GM19468 (cell line): ENCODE results near the gene OXT.
"Not testable (repeated sequence)": the region's sequence is repeated elsewhere in the genome, so short reads cannot be mapped to it uniquely, and the experiment has no call there.

ENCODE experiments used
- ATAC-seq: cut with Tn5 transposase; IDR thresholded peaks from one replicate; pipeline ENCODE4 v1.9.1; 2021; ENCODE audit warnings: mild to moderate bottlenecking, moderate library complexity, moderate number of reproducible peaks; ENCODE audit not compliant: unreplicated experiment; ENCODE audit errors: extremely low read depth

OXT gene

DNA sequence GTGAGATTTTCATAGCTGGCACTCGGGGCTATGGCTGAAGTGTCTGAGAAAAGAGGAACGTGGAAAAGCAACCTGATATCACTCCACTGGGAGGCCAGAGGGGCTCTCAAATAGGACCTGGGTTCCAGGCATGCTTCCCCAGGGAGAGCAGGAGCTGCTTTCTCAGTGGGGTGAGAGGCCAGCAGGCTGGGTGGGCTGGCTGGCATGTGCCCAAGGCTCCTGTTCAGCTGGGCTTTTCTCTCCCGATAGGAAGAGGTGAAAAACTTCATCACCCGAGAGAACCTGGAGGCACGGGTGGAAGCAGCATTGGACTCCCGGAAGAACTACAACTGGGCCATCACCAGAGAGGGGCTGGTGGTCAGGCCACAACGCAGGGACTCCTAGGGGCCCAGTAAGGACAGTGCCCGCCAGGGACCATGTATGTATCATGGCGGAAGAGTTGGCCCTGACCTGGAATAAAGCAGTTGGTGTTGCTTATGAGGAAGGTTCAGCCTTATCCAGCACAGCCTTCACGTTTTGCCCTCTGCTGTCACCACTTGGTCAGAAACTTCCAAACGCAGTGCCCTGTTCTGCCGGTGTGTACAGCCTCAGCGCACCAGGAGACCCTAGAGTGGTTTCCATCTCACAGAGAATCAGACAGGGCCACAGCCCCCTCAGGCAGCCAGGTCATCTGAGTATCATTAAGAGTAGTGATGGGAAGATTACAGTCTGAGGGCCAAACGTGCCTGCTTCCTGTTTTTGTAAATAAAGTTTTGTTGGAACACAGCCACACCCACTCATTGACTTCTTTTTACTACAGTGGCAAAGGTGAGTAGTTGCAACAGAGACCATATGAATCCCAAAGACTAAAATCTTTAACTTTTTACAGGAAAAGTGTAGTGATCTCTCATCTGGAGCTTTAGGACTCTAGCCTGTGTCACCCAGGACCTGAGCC, 23.7 kb upstream of the OXT start:
- ATAC-seq, result no peak

DNA sequence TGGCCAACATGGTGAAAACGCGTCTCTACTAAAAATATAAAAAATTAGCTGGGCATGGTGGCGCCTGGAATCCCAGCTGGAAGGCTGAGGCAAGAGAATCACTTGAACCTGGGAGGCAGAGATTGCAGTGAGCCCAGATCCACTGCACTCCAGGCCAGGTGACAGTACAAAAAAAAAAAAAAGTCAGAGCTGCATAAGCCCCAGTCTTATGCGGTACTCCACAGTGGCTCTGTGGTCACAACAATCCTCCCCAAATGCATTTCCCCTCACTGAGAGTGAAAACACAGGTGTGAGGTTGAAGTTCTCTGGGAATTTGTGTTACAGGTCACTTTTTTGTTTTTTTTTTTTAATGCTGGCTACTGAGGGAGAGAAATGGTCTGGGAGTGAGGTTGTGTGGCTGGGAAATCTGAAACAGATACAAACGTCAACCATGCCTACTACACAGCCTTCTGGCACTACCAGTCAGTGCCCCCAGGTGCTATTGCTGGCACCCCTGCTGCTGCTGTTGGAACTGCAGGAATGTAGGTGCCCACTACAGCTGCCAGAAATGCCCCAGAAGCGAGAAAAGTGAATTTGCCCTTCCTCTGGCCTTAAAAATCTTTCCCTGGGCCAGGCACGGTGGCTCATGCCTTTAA, 19.9 kb upstream of the OXT start:
- no peak for ATAC-seq

DNA sequence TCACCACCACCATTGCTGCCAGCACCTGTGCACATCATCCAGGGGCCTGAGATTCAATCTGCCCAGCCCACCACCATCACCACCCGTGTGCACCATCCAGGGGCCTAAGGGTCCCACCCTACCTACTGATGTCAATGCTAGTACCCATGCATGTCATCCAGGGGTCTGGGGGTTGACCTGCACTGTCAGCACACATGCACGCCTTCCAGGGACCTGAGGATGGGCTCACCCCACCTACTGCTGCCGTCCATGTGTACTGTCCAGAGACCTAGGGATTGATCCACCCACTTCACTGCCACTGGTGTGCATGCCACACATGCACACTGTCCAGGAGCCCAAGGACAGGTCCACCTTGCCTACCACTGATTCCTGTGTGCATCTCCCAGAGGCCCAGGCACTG, 11.9 kb upstream of the OXT start:
- no peak for ATAC-seq

- not testable (repeated sequence) for ATAC-seq
Observed at GRCh38 chr20:3064119-3064518, 7.3 kb upstream of the OXT start.

DNA sequence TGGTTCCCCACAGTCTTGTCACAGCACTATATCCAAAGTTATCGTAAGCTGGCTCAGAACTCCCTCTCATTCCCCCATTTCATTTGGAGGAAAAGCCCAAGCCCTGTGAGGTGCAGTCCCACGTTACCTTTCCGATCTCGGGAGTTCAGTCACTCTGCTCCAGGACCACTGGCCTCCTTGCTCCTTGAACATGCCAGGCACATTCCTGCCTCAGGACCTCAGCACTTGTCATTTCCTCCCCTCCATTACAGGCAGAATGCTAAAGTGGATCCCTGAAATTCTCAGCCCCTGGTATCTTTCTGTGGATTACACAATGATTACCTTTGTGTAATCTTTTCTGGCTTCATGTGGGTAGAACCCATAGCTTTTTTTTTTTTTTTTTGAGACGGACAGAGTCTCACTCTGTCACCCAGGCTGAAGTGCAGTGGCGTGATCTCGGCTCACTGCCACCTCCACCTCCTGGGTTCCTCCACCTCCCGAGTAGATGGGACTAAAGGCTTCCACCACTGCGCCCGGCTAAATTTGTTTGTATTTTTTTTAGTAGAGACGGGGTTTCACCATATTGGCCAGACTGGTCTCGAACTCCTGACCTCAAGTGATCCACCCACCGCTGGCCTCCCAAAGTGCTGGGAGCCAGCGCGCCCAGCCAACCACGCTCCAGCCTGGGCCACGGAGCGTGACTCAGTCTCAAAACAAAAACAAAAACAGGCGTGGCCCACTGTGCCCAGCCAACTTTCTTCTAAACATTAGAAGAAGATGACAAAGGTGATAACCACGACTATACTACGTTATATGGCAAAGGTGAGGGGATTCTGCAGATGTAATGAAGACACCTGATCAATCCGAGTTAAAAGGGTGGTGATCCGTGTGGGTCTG, 4.0 kb upstream of the OXT start:
- ATAC-seq, result no peak

DNA sequence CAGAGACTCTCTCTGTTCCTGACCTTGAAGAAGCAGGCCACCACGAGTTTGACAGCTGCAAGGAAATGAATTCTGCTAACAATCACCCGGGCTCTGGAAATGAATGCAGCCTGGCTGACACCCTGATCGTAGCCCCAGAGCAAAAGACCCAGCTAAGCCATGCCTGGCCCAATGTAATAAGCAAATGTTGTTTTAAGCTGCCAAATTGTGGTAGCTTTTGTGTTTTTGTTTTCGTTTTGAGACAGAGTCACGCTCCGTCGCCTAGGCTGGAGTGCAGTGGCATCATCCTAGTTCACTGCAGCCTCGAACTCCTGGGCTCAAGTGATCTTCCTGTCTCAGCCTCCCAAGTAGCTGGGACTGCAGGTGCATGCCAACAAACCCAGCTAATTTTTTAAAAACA, 3.3 kb upstream of the OXT start:
- no peak for ATAC-seq

DNA sequence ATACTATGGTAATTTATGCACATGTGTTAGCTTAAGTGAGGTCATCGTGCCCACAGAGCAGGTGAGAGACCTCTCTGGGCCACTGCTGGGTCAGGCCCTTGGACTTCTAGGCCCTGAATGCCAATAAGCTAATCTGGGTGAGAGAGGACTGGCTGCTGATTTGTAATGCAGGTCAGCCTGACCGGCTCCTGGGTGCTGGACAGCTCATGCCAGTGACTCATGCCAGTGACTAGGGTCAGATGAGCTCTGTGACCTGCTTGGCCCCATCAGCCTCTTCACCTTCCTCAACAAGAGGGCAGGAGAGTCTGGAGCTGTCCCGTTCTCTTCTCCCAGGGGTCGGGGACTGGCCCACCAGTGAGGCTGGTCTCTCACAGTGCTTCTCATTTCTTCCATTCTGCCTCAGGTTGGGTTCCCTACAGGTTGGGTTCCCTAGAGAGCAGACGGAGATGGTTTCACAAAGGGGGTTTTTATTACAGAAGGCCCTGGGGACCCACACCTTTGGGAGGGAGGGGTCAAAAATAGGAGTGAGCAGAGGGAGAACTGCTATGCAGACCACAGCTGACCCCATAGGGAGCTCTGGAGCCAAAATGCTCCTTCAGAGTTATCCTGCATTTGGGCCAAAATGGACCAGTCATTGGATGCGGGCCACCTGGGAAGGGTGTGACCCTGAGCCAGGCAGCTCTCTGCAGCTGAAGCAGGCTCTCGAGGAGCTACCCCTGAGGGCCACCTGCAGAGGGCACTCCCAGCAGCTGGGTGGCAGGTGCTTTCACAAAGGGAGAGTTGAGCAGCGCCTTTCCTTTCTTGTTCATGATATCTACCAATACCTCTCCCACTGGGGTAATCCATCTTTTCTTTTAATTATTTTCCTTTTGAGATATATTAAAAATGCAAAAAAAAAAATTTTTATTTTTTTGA, 2.2 kb upstream of the OXT start:
- ATAC-seq, result no peak

- no peak for ATAC-seq
Observed at GRCh38 chr20:3070725-3071124, 695 bp upstream of the OXT start.

DNA sequence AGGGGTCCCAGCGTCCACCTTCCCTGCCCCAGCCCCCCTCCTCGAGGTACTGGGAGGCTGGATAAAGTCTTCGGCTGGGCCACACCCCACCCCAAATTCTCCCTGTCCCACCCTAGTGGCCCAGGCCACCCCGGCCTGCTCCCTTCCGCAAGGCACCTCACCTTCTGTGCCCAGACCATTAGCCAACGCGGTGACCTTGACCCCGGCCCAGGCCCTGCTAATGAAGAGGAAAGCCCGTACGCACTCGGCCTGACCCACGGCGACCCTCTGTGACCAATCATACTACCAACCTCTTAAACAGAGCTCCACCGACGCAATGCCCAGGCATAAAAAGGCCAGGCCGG, 182 bp upstream of the OXT start:
- no peak for ATAC-seq

- no peak for ATAC-seq
Observed at GRCh38 chr20:3072530-3073250, 1.3 kb downstream of the OXT start.

GRCh38 chr20:3073251-3073643, 1.8 kb downstream of the OXT start:
- ATAC-seq, result not testable (repeated sequence)

- ATAC-seq, result no peak
Observed at GRCh38 chr20:3074812-3075211, 3.4 kb downstream of the OXT start.

DNA sequence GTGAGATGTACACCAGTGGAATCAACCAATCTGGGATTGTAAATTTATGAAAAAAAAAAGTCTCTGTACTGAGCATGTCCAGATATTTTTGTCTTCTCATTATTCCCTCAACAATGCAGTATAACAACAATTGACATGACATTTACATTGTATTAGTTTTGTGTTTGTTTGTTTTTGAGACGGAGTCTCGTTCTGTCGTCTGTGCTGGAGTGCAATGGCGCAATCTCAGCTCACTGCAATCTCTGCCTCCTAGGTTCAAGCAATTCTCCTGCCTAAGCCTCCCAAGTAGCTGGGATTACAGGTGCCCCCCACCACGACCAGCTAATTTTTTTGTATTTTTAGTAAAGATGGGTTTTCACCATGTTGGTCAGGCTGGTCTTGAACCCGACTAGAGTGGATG, 3.9 kb downstream of the OXT start:
- ATAC-seq, result not testable (repeated sequence)

GRCh38 chr20:3077618-3078134, 6.3 kb downstream of the OXT start:
- no peak for ATAC-seq

DNA sequence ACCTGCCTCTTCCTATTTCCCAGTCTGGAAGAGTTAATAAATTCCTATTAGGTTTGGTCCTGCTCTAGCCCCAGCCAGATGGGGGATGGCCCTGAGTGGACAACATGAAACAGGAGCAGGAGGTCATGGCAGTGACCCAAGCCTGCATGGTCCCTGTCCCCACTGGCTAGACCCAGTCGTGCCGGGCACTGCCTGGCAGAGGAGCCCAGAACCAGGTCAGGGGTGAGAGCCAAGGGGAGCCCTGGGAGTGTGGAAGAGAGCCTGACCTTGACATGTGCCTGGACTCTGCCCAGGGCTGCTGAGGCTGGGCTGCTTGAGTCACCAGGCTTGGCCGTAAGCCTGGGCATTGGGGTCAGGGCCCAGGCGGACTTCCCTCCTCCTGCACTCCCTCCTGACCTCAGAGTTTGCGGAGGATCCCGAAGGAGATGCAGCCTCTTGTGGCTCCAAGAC, 9.5 kb downstream of the OXT start:
- no peak for ATAC-seq

DNA sequence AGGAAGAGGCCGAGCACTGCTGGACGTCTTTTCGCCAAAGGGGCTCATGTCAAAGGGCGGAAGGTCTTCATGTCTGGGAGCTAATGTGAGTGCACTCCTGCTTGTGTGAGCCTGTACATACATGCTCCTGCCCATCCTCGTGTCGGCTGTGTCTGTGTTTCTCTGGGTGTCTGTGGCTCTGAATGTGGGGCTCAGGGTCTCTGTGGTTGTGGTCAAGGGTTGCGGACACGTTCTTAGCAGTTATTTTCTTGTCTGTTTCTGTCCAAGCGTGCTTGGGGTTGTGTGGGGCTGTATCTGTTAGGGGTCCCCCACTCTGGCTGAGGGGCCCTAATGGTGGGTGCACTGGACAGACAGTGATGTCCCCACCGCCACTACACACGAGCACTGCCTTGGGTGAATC, 10.2 kb downstream of the OXT start:
- ATAC-seq, result no peak

- ATAC-seq, result no peak
Observed at GRCh38 chr20:3082306-3082951, 11.0 kb downstream of the OXT start.
